Gastrocnemius medialis (tissue), 4 donors: ENCODE results near the gene SLC6A18. TPM values are rescaled to one million over a fixed set of nuclear protein-coding genes. Genes with fewer than 3 reads are reported as not detected.

Source experiments
- ATAC-seq, 2 donors: fragments of 150-250 bp; one replicate each; pipeline ENCODE4 v1.9.1; 2016
- DNase-seq, 2 donors: peaks; one replicate each; pipeline ENCODE4 v3.0.0-alpha.2; 2019
- H3K27ac ChIP-seq, 4 donors: fragments of 200-600 bp; sonication (generic); 1 replicate in 1 of 4; 2 replicates in 3 of 4; pipeline ENCODE4 v1.5.1; 2016 to 2018; ENCODE audit warnings: mild to moderate bottlenecking in 2 of 4, moderate library complexity in 1 of 4
- H3K27me3 ChIP-seq, 3 donors: fragments of 200-600 bp; sonication (generic) in 2 of 3; 1 replicate in 1 of 3; 2 replicates in 2 of 3; pipeline versions ENCODE4 v1.5.1 to v1.6.0; 2016 to 2019; ENCODE audit warnings: mild to moderate bottlenecking in 1 of 3, moderate library complexity in 1 of 3
- H3K36me3 ChIP-seq, 2 donors: fragments of 200-600 bp; sonication (generic) in 1 of 2; one replicate each; pipeline ENCODE4 v1.5.1; 2017 to 2018
- H3K4me1 ChIP-seq, 2 donors: fragments of 200-600 bp; sonication (generic) in 1 of 2; one replicate each; pipeline ENCODE4 v1.5.1; 2016 to 2017; ENCODE audit warnings: mild to moderate bottlenecking in 2 of 2
- H3K4me3 ChIP-seq, 4 donors: fragments of 200-600 bp; sonication (generic) in 3 of 4; 1 replicate in 1 of 4; 2 replicates in 3 of 4; pipeline ENCODE4 v1.5.1; 2016 to 2019; ENCODE audit warnings: mild to moderate bottlenecking in 2 of 4
- H3K9me3 ChIP-seq, 3 donors: fragments of 200-600 bp; sonication (generic) in 2 of 3; 1 replicate in 1 of 3; 2 replicates in 2 of 3; pipeline ENCODE4 v1.5.1; 2016 to 2019
- POLR2A ChIP-seq, 2 donors: fragments of 450-650 bp; IDR thresholded peaks; one replicate each; pipeline ENCODE4 v1.6.1; 2017; ENCODE audit warnings: antibody characterized with exemption in 2 of 2, mild to moderate bottlenecking in 2 of 2, moderate library complexity in 2 of 2
- in situ Hi-C, 4 donors: fragments of 200-750 bp; cut with MboI; loops; one replicate each; pipeline versions ENCODE4 v1.15.0 to v1.8.0; 2017; ENCODE audit warnings: low sequenced_read_pairs in 4 of 4
- intact Hi-C: fragments of 100-400 bp; cut with DNase I; formaldehyde crosslinking; loops from one replicate; pipeline ENCODE4 v1.15.1; 2023; ENCODE audit warnings: low total_unique reads
- total RNA-seq, 4 donors: library from RNA; depleted of rRNA; stranded (reverse); fragments of >200 nt; gene quantifications; one replicate each; pipeline versions ENCODE4 v1.1.0 to v1.2.3, GENCODE V29; 2016
- TF ChIP-seq, protein P1 (sequence below), 5 experiments: fragments of 450-650 bp in 3 of 5; fragments of 200-600 bp in 2 of 5; sonication (generic) in 2 of 5; IDR thresholded peaks in 4 of 5; conservative IDR thresholded peaks in 1 of 5; 1 replicate in 4 of 5; 2 replicates in 1 of 5; pipeline ENCODE4 v1.5.1; 2016 to 2019; ENCODE audit warnings: antibody characterized with exemption in 5 of 5, mild to moderate bottlenecking in 3 of 5, moderate library complexity in 3 of 5

The SLC6A18 gene
- total RNA-seq, 4 donors from 2014 or later, result not detected

DNA sequence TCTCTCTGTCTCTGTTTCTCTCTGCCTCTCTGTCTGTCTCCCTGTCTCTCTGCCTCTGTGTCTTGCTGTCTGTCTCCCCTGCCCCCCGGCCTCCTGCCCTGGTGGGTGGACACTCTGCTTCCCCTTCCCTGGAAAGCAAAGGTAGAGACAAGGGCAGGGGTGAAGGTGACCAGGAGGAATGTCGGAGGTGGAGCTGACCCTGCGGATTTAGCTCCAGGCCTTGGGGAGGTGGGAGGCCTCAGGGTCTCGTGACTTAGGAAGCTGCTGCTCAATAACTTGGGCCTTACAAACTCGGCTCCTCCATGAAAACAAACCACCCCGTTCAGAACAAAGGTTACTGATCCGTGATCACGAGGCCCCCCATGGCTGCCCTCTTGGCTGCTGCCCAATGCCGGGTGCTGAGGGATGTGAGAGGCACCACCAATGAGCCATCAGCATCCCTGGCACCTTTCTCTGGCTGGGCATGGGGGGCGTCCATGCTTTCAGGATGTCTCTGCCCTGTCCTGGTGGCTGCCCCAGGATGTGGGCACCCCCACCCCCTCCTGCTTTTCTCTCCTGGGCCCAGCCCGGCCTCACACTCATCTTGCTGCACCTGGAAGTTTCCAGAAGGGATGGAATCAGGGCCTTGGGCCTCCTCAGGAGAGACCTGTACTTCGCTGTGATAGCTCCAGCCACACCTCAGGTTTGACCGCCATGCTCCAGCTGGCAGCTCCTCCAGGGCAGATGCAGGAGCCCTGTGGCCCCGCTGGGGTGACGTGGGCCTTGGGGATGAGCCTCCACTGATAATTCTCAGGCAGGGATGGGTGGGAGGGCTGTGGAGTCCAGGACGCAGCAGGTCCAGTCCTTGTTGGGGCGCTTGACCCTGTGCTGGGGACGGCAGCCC, 38.6 kb upstream of the SLC6A18 start:
- TF ChIP-seq POLR2A (IDR thresholded peaks at IDR 0.05), result no peak
- TF ChIP-seq, protein P1, sequence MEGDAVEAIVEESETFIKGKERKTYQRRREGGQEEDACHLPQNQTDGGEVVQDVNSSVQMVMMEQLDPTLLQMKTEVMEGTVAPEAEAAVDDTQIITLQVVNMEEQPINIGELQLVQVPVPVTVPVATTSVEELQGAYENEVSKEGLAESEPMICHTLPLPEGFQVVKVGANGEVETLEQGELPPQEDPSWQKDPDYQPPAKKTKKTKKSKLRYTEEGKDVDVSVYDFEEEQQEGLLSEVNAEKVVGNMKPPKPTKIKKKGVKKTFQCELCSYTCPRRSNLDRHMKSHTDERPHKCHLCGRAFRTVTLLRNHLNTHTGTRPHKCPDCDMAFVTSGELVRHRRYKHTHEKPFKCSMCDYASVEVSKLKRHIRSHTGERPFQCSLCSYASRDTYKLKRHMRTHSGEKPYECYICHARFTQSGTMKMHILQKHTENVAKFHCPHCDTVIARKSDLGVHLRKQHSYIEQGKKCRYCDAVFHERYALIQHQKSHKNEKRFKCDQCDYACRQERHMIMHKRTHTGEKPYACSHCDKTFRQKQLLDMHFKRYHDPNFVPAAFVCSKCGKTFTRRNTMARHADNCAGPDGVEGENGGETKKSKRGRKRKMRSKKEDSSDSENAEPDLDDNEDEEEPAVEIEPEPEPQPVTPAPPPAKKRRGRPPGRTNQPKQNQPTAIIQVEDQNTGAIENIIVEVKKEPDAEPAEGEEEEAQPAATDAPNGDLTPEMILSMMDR (IDR thresholded peaks at IDR 0.05 in 4 of 5, conservative IDR thresholded peaks at IDR 0.05 in 1 of 5), result no peak
- Histone ChIP-seq H3K4me1 (no peaks in the 10 kb centered on the region), H3K27me3 (peaks cover 22% of the 10 kb centered on the region in 3 donors), H3K36me3 (no peaks in the 10 kb centered on the region), H3K27ac (no peak overlapping the region), H3K4me3 (no peak overlapping the region), H3K9me3 (no peaks in the 10 kb centered on the region)
- in situ Hi-C loops (no loop called here), intact Hi-C loops (no loop called here)
- ATAC-seq (no peak), DNase-seq (no peak)

DNA sequence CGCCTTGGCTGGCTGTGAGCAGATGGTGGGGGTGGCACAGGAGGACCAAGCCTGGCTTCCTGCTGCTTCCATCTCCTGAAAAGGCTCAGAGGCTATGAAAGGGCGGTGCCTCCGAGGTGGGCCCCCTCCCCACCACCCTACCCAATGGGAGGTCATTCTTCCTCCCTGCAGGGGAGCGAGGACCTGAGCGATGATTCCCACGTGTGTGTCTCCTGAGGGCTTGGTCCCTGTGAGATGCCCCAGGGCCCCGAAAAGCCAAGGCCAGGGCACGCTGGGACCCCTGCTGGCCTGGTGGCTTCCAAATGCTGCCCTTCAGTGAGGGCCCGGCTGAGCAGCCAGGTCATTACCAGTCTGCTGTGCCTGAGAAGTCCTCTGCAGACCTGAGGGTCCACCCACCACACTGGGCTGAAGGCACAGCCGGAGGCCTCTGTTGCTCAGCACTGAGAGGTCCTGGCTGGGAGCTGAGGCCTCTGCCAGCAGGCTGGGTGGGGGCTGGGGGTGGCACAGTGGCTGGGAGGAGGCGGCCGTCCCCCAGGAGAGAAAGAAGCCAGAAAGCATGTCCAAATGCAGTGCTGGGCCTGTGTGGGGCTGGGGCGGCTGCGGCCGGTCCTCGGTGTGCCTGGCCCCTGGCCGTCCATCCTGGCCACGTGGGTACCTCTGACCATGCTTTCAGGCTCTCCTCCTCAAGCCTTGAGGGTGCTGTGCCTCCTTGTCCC, 37.8 kb upstream of the SLC6A18 start:
- Histone ChIP-seq H3K27me3 (peaks cover 22% of the 10 kb centered on the region in 3 donors), H3K27ac (no peak overlapping the region), H3K4me3 (no peak overlapping the region), H3K9me3 (no peaks in the 10 kb centered on the region), H3K36me3 (no peaks in the 10 kb centered on the region), H3K4me1 (no peaks in the 10 kb centered on the region)
- ATAC-seq (no peak), DNase-seq (no peak)
- no peak for TF ChIP-seq POLR2A (IDR thresholded peaks at IDR 0.05)
- TF ChIP-seq, protein P1 (IDR thresholded peaks at IDR 0.05 in 4 of 5, conservative IDR thresholded peaks at IDR 0.05 in 1 of 5), result no peak
- in situ Hi-C loops (no loop called here), intact Hi-C loops (no loop called here)

DNA sequence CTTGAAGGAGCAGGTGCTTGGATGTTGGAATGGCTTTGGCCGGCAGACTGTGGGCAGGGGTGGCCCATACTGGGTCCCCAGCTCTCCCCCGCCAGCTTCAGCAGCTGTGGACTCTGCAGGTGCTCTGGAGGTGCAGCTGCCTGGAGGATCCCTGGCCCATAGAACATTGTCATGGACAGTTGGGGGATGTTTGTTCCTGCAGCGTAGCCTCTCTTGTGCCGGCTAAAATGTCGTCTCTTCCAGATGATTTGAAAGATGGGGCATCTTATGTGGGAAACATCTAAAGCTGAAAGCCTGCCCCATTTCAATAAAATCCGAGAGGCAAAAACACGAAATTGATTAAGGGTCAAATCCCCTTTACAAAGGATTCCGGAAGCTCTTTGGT, 37.2 kb upstream of the SLC6A18 start:
- intact Hi-C loops (no loop called here), in situ Hi-C loops (no loop called here)
- no peaks in the 10 kb centered on the region for H3K4me1 ChIP-seq
- no peak overlapping the region for H3K4me3 ChIP-seq
- TF ChIP-seq, protein P1 (IDR thresholded peaks at IDR 0.05 in 4 of 5, conservative IDR thresholded peaks at IDR 0.05 in 1 of 5), result no peak
- no peak for TF ChIP-seq POLR2A (IDR thresholded peaks at IDR 0.05)
- DNase-seq (no peak), ATAC-seq (no peak)
- H3K27ac ChIP-seq, result no peak overlapping the region
- no peaks in the 10 kb centered on the region for H3K36me3 ChIP-seq
- no peaks in the 10 kb centered on the region for H3K9me3 ChIP-seq
- H3K27me3 ChIP-seq, result peaks cover 22% of the 10 kb centered on the region in 3 donors

DNA sequence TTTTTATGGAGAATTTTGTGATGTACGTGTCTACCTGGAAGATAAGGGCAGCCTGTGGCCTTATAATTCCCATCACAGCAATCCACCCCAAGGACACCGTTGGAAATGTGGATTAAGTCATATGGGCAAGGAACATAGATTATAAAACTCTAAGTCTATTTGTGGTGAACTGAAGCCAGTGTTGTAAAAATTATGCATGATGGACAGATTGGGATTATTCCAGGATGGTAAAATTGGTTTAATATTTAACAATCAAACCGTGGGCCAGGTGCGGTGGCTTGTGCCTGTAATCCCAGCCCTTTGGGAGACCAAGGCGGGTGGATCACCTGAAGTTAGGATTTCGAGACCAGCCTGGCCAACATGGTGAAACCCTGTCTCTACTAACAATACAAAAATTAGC, 36.7 kb upstream of the SLC6A18 start:
- H3K4me1 ChIP-seq, result no peaks in the 10 kb centered on the region
- H3K27me3 ChIP-seq, result peaks cover 22% of the 10 kb centered on the region in 3 donors
- H3K9me3 ChIP-seq, result no peaks in the 10 kb centered on the region
- ATAC-seq (no peak), DNase-seq (no peak)
- in situ Hi-C loops (no loop called here), intact Hi-C loops (no loop called here)
- H3K36me3 ChIP-seq, result no peaks in the 10 kb centered on the region
- H3K27ac ChIP-seq, result no peak overlapping the region
- TF ChIP-seq POLR2A (IDR thresholded peaks at IDR 0.05), result no peak
- TF ChIP-seq, protein P1 (IDR thresholded peaks at IDR 0.05 in 4 of 5, conservative IDR thresholded peaks at IDR 0.05 in 1 of 5), result no peak
- H3K4me3 ChIP-seq, result no peak overlapping the region
